C4-2B (cell line): ENCODE measurements around the gene PSORS1C2.
A peak's percentile ranks its signal among the peaks of the same experiment; 100 is the strongest.

Source experiments
- H3K27ac ChIP-seq: fragments of 450-650 bp; 2 replicates; pipeline ENCODE4 v1.5.1; 2017
- ZFX ChIP-seq: fragments of 450-650 bp; IDR thresholded peaks from 2 replicates; pipeline ENCODE4 v1.6.1; 2017
- TF ChIP-seq, protein P1 (sequence below): fragments of 450-650 bp; conservative IDR thresholded peaks from 2 replicates; pipeline ENCODE4 v1.5.1; 2017; ENCODE audit warnings: mild to moderate bottlenecking

Gene PSORS1C2

DNA sequence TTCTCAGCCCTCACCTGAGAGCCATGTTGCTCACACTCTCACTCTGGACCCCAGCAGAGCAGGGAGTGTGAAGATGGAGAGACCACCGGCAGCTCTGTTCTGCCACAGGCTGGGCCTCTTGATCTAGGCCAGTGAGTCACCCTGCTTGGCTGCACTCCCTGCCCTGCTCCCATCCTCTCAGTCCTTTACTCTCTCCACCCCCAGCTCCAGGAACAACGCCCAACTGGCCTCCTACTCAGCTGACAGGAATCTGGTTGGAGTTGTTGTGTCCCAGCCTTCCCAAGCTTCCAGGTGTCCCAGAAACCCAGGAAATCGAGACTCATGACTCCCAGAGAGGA lies 24.4 kb downstream of the PSORS1C2 start, which contains the start of gene PSORS1C1:
Gene PSORS1C1, plus strand, starts transcription at position 260 of the 338 bp plus-strand sequence. CDS start 14,833 bp downstream, outside the sequence.
- H3K27ac ChIP-seq = peak within 1 kb of the TSS; percentile 15

DNA sequence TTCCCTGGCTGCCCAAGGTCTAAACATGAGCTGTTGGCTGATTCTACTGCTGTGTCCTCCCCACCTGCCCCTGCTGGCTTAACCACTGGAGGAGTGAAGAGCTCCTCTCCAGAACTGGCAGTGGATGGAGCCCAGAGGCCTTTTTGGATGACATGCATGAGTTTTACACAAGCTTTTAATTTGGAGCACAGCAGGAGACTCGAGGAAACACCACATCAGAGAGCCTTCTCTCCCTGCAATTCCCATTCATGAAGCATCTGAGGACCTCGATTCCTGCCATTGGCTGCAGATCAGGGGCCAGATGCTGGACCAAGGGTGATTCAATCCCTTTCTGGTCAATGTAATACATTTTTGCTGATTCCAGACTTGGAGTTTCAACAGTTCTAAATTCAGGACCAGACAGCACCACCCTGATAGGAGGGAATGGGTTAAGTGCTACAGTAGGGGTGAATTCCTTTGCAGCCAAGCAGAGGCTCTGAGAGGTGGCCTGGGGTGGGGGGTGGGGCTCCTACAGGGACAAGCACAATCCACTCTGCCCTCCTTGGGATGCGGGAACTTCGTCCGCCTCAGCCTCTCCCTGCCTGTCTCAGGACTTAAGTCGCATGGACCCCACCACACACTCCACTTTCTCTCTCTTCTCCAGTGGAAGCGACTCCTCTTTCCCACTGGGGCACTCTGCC lies 24.9 kb downstream of the PSORS1C2 start:
- TF ChIP-seq, protein P1, sequence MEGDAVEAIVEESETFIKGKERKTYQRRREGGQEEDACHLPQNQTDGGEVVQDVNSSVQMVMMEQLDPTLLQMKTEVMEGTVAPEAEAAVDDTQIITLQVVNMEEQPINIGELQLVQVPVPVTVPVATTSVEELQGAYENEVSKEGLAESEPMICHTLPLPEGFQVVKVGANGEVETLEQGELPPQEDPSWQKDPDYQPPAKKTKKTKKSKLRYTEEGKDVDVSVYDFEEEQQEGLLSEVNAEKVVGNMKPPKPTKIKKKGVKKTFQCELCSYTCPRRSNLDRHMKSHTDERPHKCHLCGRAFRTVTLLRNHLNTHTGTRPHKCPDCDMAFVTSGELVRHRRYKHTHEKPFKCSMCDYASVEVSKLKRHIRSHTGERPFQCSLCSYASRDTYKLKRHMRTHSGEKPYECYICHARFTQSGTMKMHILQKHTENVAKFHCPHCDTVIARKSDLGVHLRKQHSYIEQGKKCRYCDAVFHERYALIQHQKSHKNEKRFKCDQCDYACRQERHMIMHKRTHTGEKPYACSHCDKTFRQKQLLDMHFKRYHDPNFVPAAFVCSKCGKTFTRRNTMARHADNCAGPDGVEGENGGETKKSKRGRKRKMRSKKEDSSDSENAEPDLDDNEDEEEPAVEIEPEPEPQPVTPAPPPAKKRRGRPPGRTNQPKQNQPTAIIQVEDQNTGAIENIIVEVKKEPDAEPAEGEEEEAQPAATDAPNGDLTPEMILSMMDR = no peak
- no peak for TF ChIP-seq ZFX
- peak overlapping the region; percentile 15 for H3K27ac ChIP-seq

More for the DNA sequence above, 24.4 kb downstream of the PSORS1C2 start, which contains the start of gene PSORS1C1:
- no peak for TF ChIP-seq ZFX
- TF ChIP-seq, protein P1 = no peak

DNA sequence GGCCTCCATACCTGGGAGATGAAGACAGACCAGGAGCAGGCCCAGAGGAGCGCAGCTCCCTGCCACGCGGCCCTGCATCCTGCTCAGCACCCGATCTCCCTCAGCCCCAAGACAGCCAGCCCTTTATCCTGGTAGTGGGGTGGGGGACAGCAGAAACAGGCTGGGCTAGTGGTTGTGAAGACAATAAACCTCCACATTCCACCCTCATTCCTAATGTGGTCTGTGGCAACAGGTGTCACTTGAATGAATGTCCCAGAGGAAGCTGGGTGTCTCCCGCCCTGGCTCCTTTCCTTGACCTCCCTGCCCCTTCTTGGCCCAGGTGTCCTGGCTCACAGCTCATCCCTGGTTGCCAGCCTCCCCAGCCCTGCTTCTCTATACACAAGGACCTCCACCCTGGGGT lies 26.4 kb downstream of the PSORS1C2 start, which contains the start of gene C6orf15:
Gene C6orf15, minus strand, starts transcription at position 98 of the 400 bp plus-strand sequence. Its CDS starts 20 bp downstream, at position 78.
- no peak within 1 kb of the TSS for H3K27ac ChIP-seq
- TF ChIP-seq ZFX = no peak
- TF ChIP-seq, protein P1 = no peak

DNA sequence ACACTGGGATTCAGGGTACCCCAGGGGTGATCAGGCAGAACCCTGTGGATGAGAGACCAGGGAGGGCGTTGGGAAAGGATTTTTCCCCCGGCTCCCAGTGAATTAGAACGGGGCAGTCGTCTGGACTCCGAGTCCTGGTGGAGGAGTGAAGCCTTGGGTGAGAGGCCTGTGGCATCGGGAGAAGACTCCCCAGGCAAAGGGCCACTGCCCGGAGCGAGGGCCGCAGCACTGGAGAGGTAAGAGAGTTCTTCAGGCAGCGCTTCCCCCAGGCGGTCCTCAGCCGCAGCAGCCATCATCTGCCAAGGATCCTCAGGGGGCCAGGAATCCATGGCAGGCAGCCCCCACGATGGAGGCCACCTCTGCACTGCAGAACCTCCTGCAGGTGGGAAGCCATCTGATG lies 27.2 kb downstream of the PSORS1C2 start:
- no peak for TF ChIP-seq ZFX
- TF ChIP-seq, protein P1 = no peak
- H3K27ac ChIP-seq = no peak overlapping the region

DNA sequence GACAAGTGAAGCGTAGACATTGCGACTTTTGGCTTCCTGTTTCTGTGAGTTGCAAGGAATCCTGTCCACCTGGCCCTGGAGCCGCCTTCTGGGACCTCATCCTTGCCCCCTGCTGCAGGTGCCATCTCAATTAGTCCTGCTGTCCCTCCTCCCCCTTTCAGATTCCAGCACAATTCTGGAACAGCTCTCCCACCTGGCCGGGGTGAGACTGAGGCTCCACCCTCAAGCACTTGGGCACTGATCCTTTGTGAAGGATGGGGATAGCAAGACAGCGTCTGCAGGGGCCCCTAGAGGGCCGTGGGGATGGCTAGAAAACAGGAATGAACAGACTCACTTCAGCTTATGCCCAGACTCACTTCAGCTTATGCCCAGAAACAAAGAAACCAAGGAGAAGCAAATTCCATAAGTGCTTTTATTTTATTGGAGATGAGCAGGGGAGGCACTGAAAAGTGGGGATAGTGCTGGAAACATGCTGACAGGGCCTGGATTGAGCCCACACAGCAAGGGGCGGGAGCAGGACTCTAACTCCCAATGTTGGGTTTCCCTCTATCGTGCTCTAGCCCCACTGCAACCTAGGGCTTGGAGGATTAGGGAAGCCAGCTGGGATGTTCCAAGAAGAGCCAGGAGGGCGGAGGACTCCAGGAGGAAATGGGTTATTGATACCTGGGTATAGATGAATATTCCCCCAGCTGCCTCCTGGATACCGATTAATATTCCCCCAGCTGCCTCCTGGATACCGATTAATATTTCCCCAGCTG lies 27.9 kb downstream of the PSORS1C2 start:
- H3K27ac ChIP-seq = no peak overlapping the region
- TF ChIP-seq, protein P1 = no peak
- no peak for TF ChIP-seq ZFX

DNA sequence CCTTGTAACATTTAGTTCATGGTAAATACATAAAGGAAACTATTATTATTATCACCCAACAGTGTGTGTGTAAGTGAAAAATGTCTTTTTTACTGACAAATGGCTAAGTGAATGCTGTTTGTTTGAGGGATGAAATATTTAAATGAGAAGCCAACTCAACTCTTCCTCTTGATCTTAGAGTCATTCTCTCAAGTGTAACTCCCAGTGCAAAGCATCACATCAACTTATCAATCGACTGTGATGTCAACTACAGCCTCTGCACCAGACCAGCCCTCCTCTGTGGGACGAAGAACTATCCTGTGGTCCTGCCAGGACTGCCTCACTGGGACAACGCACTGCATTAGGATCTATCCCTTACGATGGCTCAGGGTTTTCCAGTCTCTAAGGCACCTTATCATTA lies 31.8 kb downstream of the PSORS1C2 start:
- no peak overlapping the region for H3K27ac ChIP-seq
- TF ChIP-seq, protein P1 = no peak
- TF ChIP-seq ZFX = no peak

GRCh38 chr6:31103136-31103535 lies 35.7 kb downstream of the PSORS1C2 start:
- no peak overlapping the region for H3K27ac ChIP-seq
- TF ChIP-seq, protein P1 = no peak
- no peak for TF ChIP-seq ZFX
